SHP77 (cell line): Measurements from ENCODE around the gene C5orf46.

Experiments
- DNase-seq, 2 experiments: peaks; one replicate each; lab custom pipeline; 2025; lab: John Stamatoyannopoulos, UW

Gene C5orf46

DNA sequence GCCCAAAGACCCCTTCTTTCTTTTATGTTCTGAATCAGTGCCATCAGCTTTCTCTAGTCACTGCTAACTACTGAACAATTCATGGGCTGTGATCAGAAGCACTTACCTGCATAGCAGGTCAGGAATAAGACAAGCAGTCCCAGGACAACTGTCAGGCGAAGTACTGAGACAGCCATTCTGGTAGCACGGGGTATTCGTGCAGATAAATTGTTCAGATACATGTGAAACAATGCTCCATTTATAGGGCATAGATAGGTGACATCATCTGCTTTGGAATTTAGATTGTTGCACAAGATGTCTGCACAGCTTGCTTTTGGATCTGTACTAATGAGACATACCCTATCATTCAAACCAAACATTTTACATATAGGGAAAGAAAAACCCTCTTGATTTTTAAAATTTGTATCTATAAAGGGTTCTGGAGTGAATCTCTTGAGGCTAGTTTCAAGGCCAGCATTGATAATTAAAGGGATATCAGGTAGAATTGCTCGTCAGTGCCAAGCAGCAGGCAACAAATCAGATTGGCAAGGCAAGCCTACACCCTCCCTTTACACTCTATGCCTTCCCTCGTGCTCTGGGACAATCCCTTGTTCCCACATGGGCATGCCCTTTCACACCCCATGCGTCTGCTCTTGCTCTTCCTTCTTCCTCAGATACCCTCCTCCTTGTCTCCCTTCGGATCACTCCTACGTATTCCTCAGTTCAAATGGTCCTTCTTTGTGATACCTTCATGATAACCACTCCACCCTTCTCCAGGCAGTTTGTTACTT, at the start of gene C5orf46:
Gene C5orf46, minus strand, starts transcription at position 213 of the 770 bp plus-strand sequence. Its CDS starts 37 bp downstream, at position 176.
- DNase-seq = no peak

DNA sequence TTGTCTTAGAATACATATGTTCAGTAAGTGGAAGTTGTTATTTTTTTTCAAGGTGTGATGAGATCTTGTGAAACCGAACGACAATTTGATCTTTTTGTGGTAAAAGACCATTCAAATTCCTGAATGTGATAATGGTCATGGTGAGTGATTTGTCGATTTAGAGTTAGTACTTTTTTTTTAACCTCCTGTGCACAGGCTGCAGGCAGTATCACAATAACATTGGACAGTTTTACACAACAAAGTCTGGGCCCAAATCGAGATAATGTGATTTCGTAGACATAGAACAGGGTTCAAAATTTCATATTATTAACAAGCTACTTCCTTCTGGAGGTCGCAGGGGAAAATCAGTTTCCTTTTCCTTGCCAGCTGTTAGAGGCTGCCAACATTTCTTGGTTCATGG, 48.6 kb upstream of the C5orf46 start:
- DNase-seq = no peak

DNA sequence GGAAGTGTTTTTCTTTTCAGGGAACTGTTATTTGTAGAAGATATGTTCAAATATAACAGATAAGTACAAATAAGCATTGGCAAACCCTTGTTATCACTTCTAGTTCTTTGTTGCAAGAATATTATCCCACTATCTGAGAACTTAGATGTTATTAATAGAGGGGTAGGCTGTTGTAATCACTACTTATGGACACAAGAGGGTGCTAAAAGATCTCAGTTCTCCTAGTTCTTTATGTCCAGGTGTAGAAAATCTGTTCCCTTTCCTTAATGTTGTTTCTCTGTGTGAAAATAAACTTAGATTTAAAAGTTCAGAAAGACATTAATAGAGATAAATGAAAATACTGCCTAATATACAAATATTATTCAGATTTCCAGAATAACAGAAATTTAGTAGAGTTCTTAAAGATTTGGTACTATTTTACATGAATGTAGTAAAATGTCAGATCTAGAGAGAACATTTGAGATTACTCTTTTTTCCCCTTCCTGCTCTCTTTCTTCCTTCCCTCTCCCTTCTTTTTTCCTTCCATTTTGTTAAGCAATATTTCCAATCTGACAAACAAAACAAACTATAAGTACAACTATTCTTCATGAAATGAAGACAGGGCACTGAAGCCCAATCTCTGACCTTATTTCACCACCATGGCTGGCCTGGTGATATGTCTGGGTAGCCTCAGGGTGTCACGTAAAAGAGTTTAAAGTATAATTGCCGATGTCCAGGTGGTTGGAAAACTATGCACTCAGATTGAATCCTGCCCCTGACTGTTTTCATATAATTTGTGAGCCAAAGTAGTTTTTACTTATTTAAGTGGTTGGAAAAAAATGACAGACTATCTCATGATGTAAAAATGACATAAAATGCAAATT, 43.6 kb upstream of the C5orf46 start:
- peak; percentile 14 to 35 for DNase-seq

DNA sequence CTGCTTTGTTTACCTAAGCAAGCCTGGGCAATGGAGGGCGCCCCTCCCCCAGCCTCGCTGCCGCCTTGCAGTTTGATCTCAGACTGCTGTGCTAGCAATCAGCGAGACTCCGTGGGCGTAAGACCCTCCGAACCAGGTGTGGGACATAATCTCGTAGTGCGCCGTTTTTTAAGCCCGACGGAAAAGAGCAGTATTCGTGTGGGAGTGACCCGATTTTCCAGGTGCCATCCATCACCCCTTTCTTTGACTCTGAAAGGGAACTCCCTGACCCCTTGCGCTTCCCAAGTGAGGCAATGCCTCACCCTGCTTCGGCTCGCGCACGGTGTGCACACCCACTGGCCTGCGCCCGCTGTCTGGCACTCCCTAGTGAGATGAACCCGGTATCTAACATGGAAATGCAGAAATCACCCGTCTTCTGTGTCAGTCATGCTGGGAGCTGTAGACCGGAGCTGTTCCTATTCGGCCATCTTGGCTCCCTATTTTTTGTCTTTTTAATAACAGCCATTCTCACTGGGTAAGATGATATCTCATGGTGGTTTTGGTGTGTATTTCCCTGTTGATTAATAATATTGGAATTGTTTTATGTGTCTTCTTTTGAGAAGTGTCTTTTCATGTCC, 40.4 kb upstream of the C5orf46 start:
- peak; percentile 2 to 15 for DNase-seq

DNA sequence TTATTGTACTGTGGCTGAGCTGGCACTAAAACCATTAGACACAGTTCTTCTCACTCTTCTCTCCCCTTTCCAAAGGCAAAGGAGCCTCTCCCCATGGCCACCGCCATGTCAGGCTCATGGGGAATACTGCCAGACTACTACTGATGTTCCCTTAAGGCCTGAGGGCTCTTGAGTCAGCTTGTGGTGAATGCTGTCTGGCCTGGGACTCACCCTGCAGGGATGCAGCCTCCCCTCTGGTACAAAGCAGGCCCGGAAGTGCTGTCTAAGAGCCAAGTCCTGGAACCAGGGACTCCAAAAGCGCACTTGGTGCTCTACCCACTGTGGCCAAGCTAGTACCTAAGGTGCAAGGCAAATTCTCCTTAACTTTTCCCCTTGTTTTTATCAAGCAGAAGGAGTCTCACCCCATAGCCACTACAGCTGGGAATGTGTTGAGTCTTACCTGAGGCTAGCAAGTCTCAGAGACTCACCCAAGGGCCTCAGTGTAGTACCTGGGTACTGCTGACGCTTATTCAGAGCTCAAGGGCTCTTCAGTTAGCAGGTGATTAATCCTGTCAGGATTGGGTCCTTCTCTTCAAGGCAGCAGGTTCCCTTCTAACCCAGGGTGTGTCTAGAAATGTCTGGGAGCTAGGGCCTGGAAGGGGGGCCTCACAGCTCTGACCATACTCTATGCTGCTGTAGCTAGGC, 33.2 kb upstream of the C5orf46 start:
- DNase-seq = no peak

DNA sequence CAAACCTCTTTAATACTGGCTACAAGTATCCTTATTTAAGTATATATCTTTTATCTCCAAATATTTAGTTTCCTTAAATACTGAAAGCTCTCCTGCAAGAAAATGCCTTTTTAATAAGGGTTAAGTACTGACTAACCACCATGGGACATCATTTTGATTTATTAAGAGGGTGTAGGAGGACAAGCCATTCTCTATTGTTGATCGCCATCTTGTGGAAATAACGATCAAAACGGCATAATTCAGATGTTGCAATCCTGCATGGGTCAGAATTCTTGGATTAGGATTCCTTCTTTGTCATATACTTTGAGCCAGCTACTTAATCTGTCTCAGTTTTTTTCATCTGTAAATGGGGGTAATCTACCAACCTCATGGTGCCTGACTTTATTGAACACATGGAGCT, 28.7 kb upstream of the C5orf46 start:
- peak; percentile 3 to 25 for DNase-seq

DNA sequence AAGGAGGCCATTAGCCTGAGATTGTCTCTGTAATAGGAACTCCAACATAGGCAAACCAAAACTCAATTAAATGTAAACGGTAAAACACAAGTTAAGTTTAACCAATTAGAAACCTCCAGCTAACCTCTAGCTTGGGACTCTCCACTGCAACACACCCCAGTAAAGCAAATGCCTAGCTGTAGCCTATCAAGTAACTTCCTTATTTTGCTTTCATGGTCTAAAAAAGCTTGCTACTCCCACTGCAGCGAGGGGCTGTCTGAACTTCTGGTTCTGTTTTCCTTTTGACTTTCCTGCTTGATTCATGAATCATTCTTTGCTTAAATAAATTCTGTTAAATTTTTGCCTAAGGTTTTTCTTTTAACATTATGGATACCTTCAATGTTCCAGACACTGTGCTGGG, 24.4 kb upstream of the C5orf46 start:
- no peak for DNase-seq

DNA sequence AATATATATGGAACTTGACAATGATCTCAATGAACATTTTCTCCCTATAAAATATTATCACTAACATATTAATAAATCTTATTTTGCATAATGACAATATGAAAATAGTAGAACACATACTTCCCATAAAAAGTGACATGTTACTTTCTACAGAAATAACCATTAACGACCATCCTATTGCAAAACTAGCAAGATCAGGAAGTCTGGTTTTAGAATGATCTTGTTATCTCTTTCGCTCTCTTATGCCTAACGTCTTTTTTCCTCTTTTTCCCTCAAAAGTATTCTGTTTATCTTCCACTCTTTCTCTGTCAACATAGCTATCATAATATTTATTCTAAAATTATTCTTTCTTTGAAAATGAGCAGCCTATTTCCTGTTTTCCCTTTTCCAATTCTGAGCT, 21.6 kb upstream of the C5orf46 start:
- no peak for DNase-seq

DNA sequence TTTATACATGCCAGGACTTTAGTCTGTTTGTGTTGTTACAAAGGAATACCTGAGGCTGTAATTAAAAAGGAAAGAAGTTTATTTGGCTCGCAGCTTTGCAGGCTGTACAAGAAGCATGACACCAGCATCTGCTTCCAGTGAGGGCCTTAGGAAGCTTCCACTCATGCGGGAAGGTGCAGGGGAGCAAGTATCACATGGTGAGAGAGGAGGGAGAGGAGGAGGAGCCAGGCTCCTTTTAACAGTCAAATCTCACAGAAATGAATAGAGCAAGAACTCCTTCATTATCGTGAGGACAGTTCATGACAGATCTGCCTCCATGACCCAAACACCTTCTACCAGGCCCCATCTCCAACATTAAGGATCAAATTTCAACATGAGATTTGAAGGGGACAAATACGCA, 18.7 kb upstream of the C5orf46 start:
- DNase-seq = no peak

DNA sequence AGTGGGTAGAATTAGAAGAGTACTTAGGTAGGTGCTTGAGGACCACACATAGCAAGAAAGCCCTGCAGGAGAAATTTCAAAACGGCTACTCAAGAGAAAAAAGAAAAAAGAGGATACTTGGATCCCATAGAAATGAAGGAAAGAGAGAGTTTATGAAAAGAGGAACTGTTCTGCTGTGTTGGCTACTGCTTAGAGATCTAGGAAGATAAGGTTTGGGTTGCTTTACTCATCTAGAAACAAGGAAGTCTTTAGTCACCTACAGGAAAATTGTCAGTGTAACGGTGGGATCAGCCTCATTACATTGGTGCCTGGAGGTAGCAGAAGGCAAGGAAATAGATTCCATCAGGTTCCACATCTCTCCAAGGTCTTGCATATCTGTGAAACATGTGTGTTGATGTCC, 14.8 kb upstream of the C5orf46 start:
- no peak for DNase-seq

DNA sequence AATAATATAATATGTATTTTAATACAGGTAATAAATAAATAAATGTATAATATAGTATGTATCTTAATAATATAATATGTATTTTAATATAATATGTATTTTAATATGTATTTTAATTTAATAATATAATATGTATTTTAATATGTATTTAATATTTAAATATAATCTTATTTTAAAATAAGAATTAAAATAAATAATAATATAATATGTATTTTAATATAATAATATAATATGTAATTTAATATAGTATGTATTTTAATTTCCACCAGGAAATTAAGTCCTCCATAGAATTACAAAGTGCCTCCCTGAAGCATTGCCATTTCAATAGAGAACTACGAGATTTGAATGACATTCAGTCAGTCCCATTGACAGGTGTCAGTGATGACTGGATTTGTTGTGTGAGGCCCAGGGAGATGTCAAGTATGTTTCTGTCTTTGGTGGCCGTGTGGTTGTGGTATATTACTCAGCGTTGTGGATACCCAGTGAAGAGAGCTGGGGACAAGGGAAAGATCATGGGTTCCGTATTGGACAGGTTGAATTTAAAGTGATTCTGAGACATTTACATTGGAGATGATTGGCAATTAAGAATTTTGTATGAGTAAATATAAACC, 14.2 kb upstream of the C5orf46 start:
- no peak for DNase-seq

DNA sequence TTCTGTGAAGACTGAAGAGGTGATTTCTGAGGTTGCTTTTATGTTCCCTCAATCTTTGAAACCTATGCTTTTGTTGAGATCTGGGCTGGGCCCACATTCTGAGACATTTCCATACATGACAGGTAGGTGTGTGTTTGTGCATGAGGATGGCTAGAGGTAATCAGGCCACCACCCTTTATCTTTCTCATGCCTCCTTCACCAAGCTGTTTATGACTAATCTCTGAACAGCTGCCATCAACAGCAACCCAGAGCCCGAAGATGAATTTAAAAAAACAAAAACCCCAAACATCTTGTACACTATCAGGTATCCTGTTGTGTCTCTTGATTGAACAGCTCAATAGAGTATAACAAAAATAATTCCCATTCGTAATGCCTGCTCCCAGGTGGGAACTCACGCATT, 12.6 kb upstream of the C5orf46 start:
- no peak for DNase-seq

DNA sequence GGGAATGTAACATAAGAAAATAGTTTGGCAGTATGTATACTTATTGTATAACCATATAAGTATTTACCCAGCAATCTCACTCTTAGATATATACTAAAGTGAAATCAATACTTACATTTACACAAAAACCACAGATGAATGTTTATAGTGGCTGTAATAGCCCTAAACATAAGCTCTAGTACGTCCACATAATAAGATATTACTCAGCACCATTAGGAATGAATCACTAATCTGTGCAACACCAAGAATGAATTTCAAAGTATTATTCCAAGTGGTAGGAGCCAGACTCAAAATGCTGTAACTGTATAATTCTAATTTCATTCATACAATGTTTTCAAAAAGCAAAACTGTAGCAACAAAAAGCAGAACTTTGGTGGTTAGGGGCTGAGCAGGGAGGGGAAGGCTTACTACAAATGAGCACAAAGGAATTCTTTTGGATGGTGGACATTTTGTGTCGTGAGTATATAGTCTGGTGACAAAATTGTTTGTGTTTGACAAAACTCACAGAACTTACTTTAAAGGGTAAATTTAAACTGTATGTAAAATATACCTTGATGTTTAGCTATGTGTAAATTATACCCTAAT, 11.9 kb upstream of the C5orf46 start:
- DNase-seq = no peak

DNA sequence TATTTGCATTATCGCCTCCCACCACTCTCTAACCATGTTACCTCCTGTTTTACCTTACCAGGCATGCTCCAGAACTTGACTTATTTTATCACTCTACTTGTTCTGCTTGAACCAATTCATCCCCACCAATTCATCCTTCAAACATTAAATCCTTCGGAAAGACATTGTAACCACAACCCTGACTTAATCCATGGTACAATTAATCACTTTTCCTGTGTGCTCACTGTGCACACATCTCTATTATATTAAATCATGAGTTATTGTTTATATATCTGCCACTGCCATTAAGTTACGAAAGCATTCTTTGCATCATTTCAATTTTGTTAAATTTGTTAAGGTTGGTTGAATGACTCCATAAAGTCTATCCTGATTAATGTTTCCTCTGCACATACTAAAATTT, 7.4 kb upstream of the C5orf46 start:
- no peak for DNase-seq

DNA sequence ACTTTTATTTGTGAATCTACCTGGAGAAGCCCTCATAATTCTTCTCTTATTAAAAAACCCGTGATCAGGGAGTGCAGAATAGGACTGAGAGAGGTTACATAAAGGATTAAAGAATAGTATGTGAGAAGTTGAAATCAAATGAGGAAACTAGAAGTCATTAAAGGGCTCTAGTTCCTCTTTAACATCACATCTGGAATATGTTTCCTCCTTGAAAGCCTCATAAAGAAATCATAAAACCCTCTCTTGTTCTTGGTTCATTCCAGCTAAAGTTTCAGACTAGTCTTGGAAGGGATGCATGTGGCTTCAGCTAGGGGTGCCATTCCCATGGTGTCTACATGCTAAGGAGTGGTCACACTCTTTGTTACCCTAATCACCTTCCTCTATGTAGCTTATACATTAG, 5.7 kb upstream of the C5orf46 start:
- no peak for DNase-seq

DNA sequence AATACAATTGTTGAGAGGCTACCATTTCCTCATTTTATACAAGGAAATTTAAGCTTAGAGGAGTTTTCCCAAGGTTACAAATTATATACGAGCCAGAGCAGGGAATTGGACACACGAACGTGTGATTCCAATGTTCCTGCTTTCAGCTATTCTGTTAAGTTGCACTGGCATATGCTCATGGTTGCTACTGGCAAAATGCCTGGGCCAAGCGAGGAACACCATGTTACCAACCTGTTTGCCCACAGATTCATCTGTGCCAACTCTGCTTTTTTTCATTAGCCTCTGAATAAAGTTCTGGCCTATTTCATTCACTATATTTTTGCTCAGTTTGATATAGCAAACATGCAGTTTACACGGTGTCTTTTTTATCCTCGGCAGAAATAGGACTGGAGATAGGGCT, 5.1 kb upstream of the C5orf46 start:
- no peak for DNase-seq

DNA sequence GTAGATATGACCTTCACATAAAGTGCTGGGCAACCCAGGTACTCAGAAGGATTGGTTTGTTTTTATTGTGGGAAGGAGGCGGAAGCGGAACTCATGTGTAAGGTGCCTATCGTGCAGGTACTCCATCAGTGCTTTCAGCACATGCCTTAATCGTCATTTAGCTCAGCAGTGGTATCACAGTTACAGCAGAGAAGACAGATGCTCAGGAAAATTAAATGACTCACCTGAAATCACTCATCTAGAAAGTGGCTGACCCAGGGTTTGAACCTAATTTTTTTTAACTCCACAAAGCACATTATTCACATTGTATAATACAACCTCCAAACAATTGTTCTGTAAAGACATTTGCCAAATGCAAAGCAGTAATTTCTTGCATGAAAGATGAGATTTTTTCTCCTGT, 2.2 kb downstream of the C5orf46 start:
- no peak for DNase-seq

DNA sequence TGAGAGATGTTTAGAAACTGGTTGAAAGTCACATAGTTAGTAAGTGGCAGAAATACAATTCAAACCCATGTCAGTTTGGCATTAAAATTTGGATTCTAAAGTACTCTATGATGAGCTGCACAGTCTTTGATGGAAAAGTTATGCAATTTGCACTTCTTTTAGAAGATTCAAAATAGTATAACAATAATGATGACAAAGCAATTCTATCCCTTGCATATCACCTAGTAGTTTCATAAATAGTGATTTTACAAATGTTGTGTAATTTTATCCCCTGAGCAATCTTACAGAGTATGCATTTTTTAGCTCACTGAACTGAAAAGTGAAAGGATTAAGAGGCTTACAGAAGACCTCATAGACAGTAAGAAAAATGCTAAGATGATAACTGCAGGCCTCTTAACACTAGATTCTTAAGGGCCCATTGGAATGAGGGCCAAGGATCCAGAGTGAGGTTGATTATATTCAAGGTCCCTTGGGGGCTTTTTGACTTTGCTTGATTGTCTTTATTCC, 3.7 kb downstream of the C5orf46 start:
- DNase-seq = no peak

DNA sequence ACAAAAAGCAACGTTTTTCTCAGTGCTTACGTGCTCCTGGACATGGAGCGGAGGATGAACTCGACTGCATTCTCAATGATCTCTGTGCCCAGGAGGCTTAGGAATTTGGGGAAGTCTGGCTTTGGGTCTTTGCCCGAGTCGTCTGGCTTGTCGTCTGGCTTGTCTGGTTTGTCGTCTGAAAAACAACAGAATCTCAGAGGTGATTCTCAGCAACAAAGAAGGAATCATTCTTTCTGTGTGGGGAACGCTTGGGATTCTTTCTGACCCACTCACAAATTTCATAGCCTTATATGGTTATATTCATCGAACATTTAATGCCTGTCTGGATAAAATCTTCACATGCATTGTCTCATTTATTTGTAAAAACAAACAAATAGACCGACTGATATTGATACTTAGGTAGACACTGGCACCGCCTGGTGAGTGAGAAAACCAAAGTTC, 4.7 kb downstream of the C5orf46 start:
- DNase-seq = no peak

DNA sequence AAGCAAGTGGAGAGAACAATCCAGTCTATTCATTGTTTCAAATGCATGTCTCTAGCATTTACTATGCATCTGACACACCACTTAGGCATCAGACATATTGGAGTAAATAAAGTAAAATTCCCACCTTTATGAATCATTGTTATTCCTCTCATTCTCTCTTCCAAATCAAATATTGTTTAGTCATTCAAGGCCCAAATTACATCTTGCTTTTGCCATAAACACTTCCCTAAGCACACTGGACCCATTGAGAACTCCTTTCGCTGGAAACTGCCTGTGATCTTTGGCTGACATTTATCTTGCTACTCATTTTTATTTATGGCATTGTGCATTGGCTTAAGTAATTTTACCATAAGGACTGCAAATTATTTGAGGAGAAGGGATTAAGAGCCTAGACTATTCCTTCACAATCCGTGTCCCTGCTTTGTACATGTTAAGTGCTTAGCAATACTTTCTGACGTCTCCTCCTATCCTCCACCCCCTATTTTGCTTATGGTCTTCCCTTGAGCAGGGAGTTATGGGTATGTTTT, 7.4 kb downstream of the C5orf46 start:
- DNase-seq = no peak

DNA sequence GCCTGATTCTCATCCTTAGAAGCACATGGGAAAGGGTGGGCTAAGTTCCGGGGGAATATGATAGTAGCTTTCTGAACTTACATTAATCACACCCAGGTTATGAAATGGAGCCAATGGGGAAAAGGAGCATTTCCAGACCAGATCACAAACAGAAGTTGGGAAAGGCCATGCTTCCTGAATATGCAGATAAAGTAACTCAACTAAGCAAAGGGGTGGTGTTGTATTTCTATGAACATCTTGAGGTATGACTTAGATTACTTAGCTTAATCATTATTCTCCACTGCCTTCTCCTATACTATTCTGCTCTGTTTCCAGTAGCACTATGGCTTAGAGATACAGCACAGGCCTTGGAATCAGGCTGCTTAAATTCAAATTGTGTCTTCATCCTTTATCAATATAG, 10.5 kb downstream of the C5orf46 start:
- no peak for DNase-seq
